Activated CD4-positive, CD25-positive, alpha-beta regulatory T cell treated with anti-CD3 and anti-CD28 coated beads, Interleukin-2, amount 50 U/mL, for 72 hours (primary cell): ENCODE measurements around the gene SAA4.
"Not testable (repeated sequence)": the region's sequence is repeated elsewhere in the genome, so short reads cannot be mapped to it uniquely, and the experiment has no call there.

Source experiments
- DNase-seq: peaks from one replicate; pipeline ENCODE4 v3.0.0; 2021

Gene SAA4

GRCh38 chr11:18236664-18237356 lies at the start of gene SAA4:
Gene SAA4, minus strand, starts transcription at chr11:18236802. Its CDS starts 876 bp downstream, at chr11:18235926.
- DNase-seq = no peak

- DNase-seq = no peak
Observed at GRCh38 chr11:18285841-18286240, 49.2 kb upstream of the SAA4 start.

- DNase-seq = no peak
Observed at GRCh38 chr11:18282626-18283025, 46.0 kb upstream of the SAA4 start.

- no peak for DNase-seq
Observed at GRCh38 chr11:18280438-18281045, 43.9 kb upstream of the SAA4 start.

GRCh38 chr11:18277565-18278271 lies 41.1 kb upstream of the SAA4 start:
- DNase-seq = no peak

GRCh38 chr11:18271206-18271605 lies 34.6 kb upstream of the SAA4 start:
- DNase-seq = no peak

- DNase-seq = no peak
Observed at GRCh38 chr11:18270102-18270501, 33.5 kb upstream of the SAA4 start.

GRCh38 chr11:18269252-18269651 lies 32.6 kb upstream of the SAA4 start:
- not testable (repeated sequence) for DNase-seq

- not testable (repeated sequence) for DNase-seq
Observed at GRCh38 chr11:18267335-18268133, 30.9 kb upstream of the SAA4 start.

GRCh38 chr11:18265949-18266348 lies 29.3 kb upstream of the SAA4 start, which contains the start of gene SAA1:
Gene SAA1, plus strand, starts transcription at chr11:18266264. Its CDS starts 624 bp downstream, at chr11:18266888.
- no peak for DNase-seq

GRCh38 chr11:18264677-18265555 lies 28.3 kb upstream of the SAA4 start:
- DNase-seq = no peak

GRCh38 chr11:18264035-18264434 lies 27.4 kb upstream of the SAA4 start:
- DNase-seq = no peak

GRCh38 chr11:18262681-18263350 lies 26.2 kb upstream of the SAA4 start:
- DNase-seq = not testable (repeated sequence)

GRCh38 chr11:18261721-18262120 lies 25.1 kb upstream of the SAA4 start:
- DNase-seq = no peak

GRCh38 chr11:18259259-18259658 lies 22.7 kb upstream of the SAA4 start:
- no peak for DNase-seq

GRCh38 chr11:18254781-18255361 lies 18.3 kb upstream of the SAA4 start:
- no peak for DNase-seq

- no peak for DNase-seq
Observed at GRCh38 chr11:18253778-18254338, 17.3 kb upstream of the SAA4 start.

GRCh38 chr11:18253233-18253632 lies 16.6 kb upstream of the SAA4 start:
- no peak for DNase-seq

GRCh38 chr11:18248561-18248960 lies 12.0 kb upstream of the SAA4 start, which contains the start of gene SAA2:
Gene SAA2, minus strand, starts transcription at chr11:18248668. Its CDS starts 657 bp downstream, at chr11:18248011.
- DNase-seq = no peak

- DNase-seq = not testable (repeated sequence)
Observed at GRCh38 chr11:18247191-18247581, 10.6 kb upstream of the SAA4 start.
